ENCODE measurements around the gene F13B. TPM values are rescaled to one million over a fixed set of nuclear protein-coding genes. Genes with fewer than 3 reads are reported as not detected.

Gene F13B
- total and polyA plus RNA-seq, 4 donors, result not detected

- no CpG with 5 or more reads among the region's 1 CpG for WGBS (ENCODE audit: insufficient coverage)
- Histone ChIP-seq H3K4me1 (ENCODE audit: control insufficient read depth, insufficient read depth, low read length) (no peaks in the 10 kb centered on the region), H3K27me3 (ENCODE audit: control insufficient read depth, insufficient read depth, low read length) (no peaks in the 10 kb centered on the region), H3K4me3 (ENCODE audit: low read depth, low read length) (no peak overlapping the region), H3K9me3 (ENCODE audit: control insufficient read depth, insufficient read depth, low read length) (no peaks in the 10 kb centered on the region), H3K36me3 (ENCODE audit: control insufficient read depth, insufficient read depth, low read length) (no peaks in the 10 kb centered on the region), H3K27ac (ENCODE audit: low read depth, low read length) (no peak overlapping the region)
- no peak for DNase-seq (ENCODE audit: low read depth in 4 of 6, low spot score in 6 of 6)
These were observed 25.5 kb upstream of the F13B start for GRCh38 chr1:197092491-197093023.

DNA sequence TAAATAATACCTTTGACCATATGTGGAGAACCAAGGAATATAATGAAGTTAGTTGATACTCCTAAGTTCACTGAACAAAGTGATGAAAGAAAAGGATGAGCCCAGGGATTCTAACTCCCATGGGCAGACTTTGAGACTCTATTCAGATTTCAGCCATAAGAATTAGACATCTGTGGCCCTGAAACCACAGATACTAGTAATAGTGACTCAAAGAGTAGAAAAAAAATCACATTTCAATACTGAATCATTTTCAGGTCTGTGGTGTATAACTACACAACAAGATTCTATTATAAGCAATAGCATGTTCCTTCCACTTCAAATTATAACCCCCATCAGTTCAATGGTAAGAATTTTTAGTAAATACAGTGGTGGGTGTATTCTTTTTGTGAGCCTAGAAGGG lies 16.4 kb upstream of the F13B start:
- H3K36me3 ChIP-seq (ENCODE audit: control insufficient read depth, insufficient read depth, low read length), result no peaks in the 10 kb centered on the region
- DNase-seq (ENCODE audit: low read depth in 4 of 6, low spot score in 6 of 6), result no peak
- H3K27me3 ChIP-seq (ENCODE audit: control insufficient read depth, insufficient read depth, low read length), result no peaks in the 10 kb centered on the region
- H3K27ac ChIP-seq (ENCODE audit: low read depth, low read length), result no peak overlapping the region
- no peaks in the 10 kb centered on the region for H3K4me1 ChIP-seq (ENCODE audit: control insufficient read depth, insufficient read depth, low read length)
- peaks cover 10% of the 10 kb centered on the region for H3K9me3 ChIP-seq (ENCODE audit: control insufficient read depth, insufficient read depth, low read length)
- H3K4me3 ChIP-seq (ENCODE audit: low read depth, low read length), result no peak overlapping the region

DNA sequence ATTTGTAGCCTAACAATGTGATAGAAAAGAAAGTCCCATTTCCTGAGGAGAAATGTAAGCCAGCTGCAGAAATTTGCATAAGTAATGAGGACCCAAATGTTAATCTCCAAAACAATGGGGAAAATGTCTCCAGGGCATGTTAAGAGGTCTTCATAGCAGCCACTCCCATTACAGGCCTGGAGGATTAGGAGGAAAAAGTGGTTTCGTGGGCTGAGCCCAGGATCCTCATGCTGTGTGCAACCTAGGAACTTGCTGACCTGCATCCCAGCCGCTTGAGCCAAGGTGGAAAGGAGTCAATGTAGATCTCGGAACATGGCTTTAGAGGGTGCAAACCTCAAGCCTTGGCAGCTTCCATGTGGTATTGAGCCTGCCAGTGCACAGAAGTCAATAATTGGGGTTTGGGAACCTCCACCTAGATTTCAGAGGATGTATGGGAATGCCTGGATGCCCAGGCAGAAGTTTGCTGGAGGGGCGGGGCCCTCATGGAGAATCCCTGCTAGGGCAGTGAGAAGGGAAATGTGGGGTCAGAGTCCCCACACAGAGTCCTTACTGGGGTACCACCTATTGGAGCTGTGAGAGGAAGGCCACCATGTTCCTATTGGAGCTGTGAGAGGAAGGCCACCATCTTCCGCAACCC lies 14.2 kb upstream of the F13B start:
- Histone ChIP-seq H3K36me3 (ENCODE audit: control insufficient read depth, insufficient read depth, low read length) (no peaks in the 10 kb centered on the region), H3K9me3 (ENCODE audit: control insufficient read depth, insufficient read depth, low read length) (peaks cover 10% of the 10 kb centered on the region), H3K27me3 (ENCODE audit: control insufficient read depth, insufficient read depth, low read length) (no peaks in the 10 kb centered on the region), H3K27ac (ENCODE audit: low read depth, low read length) (no peak overlapping the region), H3K4me3 (ENCODE audit: low read depth, low read length) (no peak overlapping the region), H3K4me1 (ENCODE audit: control insufficient read depth, insufficient read depth, low read length) (no peaks in the 10 kb centered on the region)
- WGBS (ENCODE audit: insufficient coverage), result 100% methylated on average over 2 of the region's 5 CpGs
- no peak for DNase-seq (ENCODE audit: low read depth in 4 of 6, low spot score in 6 of 6)

DNA sequence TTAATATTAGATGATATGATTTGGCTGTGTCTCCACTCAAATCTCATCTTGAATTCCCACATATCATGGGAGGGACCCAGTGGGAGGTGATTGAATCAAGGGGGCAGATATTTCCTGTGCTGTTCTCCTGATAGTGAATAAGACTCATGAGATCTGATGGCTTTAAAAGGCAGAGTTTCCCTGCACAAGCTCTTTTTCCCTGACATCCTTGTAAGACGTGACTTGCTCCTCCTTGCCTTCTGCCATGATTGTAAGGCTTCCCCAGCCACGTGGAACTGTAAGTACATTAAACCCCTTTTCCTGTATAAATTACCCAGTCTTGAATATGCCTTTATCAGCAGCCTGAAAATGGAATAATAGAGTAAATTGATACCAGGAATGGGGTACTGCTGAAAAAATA lies 13.3 kb upstream of the F13B start:
- H3K36me3 ChIP-seq (ENCODE audit: control insufficient read depth, insufficient read depth, low read length), result no peaks in the 10 kb centered on the region
- H3K4me3 ChIP-seq (ENCODE audit: low read depth, low read length), result no peak overlapping the region
- DNase-seq (ENCODE audit: low read depth in 4 of 6, low spot score in 6 of 6), result no peak
- H3K27me3 ChIP-seq (ENCODE audit: control insufficient read depth, insufficient read depth, low read length), result no peaks in the 10 kb centered on the region
- H3K9me3 ChIP-seq (ENCODE audit: control insufficient read depth, insufficient read depth, low read length), result peaks cover 11% of the 10 kb centered on the region
- no peak overlapping the region for H3K27ac ChIP-seq (ENCODE audit: low read depth, low read length)
- WGBS (ENCODE audit: insufficient coverage), result no CpG with 5 or more reads among the region's 2 CpGs
- H3K4me1 ChIP-seq (ENCODE audit: control insufficient read depth, insufficient read depth, low read length), result no peaks in the 10 kb centered on the region

- Histone ChIP-seq H3K36me3 (ENCODE audit: control insufficient read depth, insufficient read depth, low read length) (no peaks in the 10 kb centered on the region), H3K4me1 (ENCODE audit: control insufficient read depth, insufficient read depth, low read length) (no peaks in the 10 kb centered on the region), H3K27me3 (ENCODE audit: control insufficient read depth, insufficient read depth, low read length) (no peaks in the 10 kb centered on the region), H3K27ac (ENCODE audit: low read depth, low read length) (no peak overlapping the region), H3K4me3 (ENCODE audit: low read depth, low read length) (no peak overlapping the region), H3K9me3 (ENCODE audit: control insufficient read depth, insufficient read depth, low read length) (peaks cover 6% of the 10 kb centered on the region)
- DNase-seq (ENCODE audit: low read depth in 4 of 6, low spot score in 6 of 6), result no peak
- 60% methylated on average over 1 of the region's 1 CpG for WGBS (ENCODE audit: insufficient coverage)
These were observed 9.5 kb upstream of the F13B start for GRCh38 chr1:197076585-197076984.

- no peaks in the 10 kb centered on the region for H3K4me1 ChIP-seq (ENCODE audit: control insufficient read depth, insufficient read depth, low read length)
- no peaks in the 10 kb centered on the region for H3K27me3 ChIP-seq (ENCODE audit: control insufficient read depth, insufficient read depth, low read length)
- no peak for DNase-seq (ENCODE audit: low read depth in 4 of 6, low spot score in 6 of 6)
- no peaks in the 10 kb centered on the region for H3K36me3 ChIP-seq (ENCODE audit: control insufficient read depth, insufficient read depth, low read length)
- no peak overlapping the region for H3K4me3 ChIP-seq (ENCODE audit: low read depth, low read length)
- WGBS (ENCODE audit: insufficient coverage), result no CpG with 5 or more reads among the region's 1 CpG
- H3K27ac ChIP-seq (ENCODE audit: low read depth, low read length), result no peak overlapping the region
- peaks cover 1% of the 10 kb centered on the region for H3K9me3 ChIP-seq (ENCODE audit: control insufficient read depth, insufficient read depth, low read length)
These were observed 6.9 kb upstream of the F13B start for GRCh38 chr1:197073978-197074377.

DNA sequence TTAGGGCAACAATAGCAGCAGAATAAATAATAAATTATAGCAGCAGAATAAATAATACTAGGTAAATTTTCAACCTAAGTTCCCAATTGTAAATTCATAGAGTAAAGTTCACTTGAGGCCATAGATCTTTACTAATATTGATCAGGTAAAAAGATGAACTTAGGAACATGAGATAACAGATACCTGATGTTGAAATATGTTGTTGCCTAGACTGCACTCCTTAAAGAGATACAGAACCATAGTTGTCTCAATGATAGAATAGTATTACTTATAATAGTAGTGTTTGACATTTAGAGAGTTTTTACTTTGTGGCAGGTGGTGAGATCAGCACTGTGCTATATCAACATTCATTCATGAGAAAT lies 378 bp upstream of the F13B start:
- no peaks in the 10 kb centered on the region for H3K36me3 ChIP-seq (ENCODE audit: control insufficient read depth, insufficient read depth, low read length)
- H3K4me1 ChIP-seq (ENCODE audit: control insufficient read depth, insufficient read depth, low read length), result no peaks in the 10 kb centered on the region
- no peaks in the 10 kb centered on the region for H3K9me3 ChIP-seq (ENCODE audit: control insufficient read depth, insufficient read depth, low read length)
- DNase-seq (ENCODE audit: low read depth in 4 of 6, low spot score in 6 of 6), result no peak
- H3K27me3 ChIP-seq (ENCODE audit: control insufficient read depth, insufficient read depth, low read length), result no peaks in the 10 kb centered on the region
- no peak overlapping the region for H3K27ac ChIP-seq (ENCODE audit: low read depth, low read length)
- H3K4me3 ChIP-seq (ENCODE audit: low read depth, low read length), result no peak overlapping the region

GRCh38 chr1:197066277-197066676 lies 783 bp downstream of the F13B start:
- no peaks in the 10 kb centered on the region for H3K9me3 ChIP-seq (ENCODE audit: control insufficient read depth, insufficient read depth, low read length)
- WGBS (ENCODE audit: insufficient coverage), result no CpG with 5 or more reads among the region's 1 CpG
- no peaks in the 10 kb centered on the region for H3K27me3 ChIP-seq (ENCODE audit: control insufficient read depth, insufficient read depth, low read length)
- no peaks in the 10 kb centered on the region for H3K4me1 ChIP-seq (ENCODE audit: control insufficient read depth, insufficient read depth, low read length)
- no peak overlapping the region for H3K27ac ChIP-seq (ENCODE audit: low read depth, low read length)
- no peak for DNase-seq (ENCODE audit: low read depth in 4 of 6, low spot score in 6 of 6)
- no peak overlapping the region for H3K4me3 ChIP-seq (ENCODE audit: low read depth, low read length)
- no peaks in the 10 kb centered on the region for H3K36me3 ChIP-seq (ENCODE audit: control insufficient read depth, insufficient read depth, low read length)

- Histone ChIP-seq H3K27me3 (ENCODE audit: control insufficient read depth, insufficient read depth, low read length) (no peaks in the 10 kb centered on the region), H3K27ac (ENCODE audit: low read depth, low read length) (no peak overlapping the region), H3K4me1 (ENCODE audit: control insufficient read depth, insufficient read depth, low read length) (no peaks in the 10 kb centered on the region), H3K36me3 (ENCODE audit: control insufficient read depth, insufficient read depth, low read length) (no peaks in the 10 kb centered on the region), H3K9me3 (ENCODE audit: control insufficient read depth, insufficient read depth, low read length) (no peaks in the 10 kb centered on the region), H3K4me3 (ENCODE audit: low read depth, low read length) (no peak overlapping the region)
- DNase-seq (ENCODE audit: low read depth in 4 of 6, low spot score in 6 of 6), result no peak
These were observed 1.5 kb downstream of the F13B start for GRCh38 chr1:197065559-197065958.

DNA sequence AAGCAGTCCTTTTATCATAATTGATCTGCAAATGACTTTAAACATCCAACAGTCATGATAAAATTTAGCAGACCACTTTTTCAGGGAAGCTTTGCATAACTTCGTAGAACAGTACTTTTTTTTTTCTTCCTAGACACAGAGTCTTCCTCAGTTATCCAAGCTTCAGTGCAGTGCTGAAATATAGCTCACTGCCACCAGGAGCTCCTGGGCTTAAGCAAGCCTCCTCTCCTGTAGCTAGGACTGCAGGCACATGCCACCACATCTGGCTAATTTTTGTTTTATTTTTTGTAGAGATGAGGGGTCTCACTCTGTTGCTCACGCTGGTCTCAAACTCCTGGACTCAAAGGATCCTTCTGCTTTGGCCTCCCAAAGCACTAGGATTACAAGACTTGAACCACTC lies 3.8 kb downstream of the F13B start:
- Histone ChIP-seq H3K4me3 (ENCODE audit: low read depth, low read length) (no peak overlapping the region), H3K9me3 (ENCODE audit: control insufficient read depth, insufficient read depth, low read length) (no peaks in the 10 kb centered on the region), H3K36me3 (ENCODE audit: control insufficient read depth, insufficient read depth, low read length) (no peaks in the 10 kb centered on the region), H3K27ac (ENCODE audit: low read depth, low read length) (no peak overlapping the region), H3K27me3 (ENCODE audit: control insufficient read depth, insufficient read depth, low read length) (no peaks in the 10 kb centered on the region), H3K4me1 (ENCODE audit: control insufficient read depth, insufficient read depth, low read length) (no peaks in the 10 kb centered on the region)
- WGBS (ENCODE audit: insufficient coverage), result 100% methylated on average over 1 of the region's 2 CpGs
- no peak for DNase-seq (ENCODE audit: low read depth in 4 of 6, low spot score in 6 of 6)

All from spinal cord (tissue), 10 donors.